PC-9 (cell line): ENCODE results near the gene FANCG.

Experiments
- CTCF ChIP-seq: fragments of 200-600 bp; sonication (generic); conservative IDR thresholded peaks from 2 replicates; pipeline ENCODE4 v1.6.1; 2017; ENCODE audit warnings: mixed run types, antibody characterized with exemption, mild to moderate bottlenecking, moderate library complexity
- EZH2 ChIP-seq: fragments of 200-600 bp; sonication (generic); IDR thresholded peaks from 2 replicates; pipeline ENCODE4 v1.8.0; 2017; ENCODE audit warnings: antibody characterized with exemption, low read depth

DNA sequence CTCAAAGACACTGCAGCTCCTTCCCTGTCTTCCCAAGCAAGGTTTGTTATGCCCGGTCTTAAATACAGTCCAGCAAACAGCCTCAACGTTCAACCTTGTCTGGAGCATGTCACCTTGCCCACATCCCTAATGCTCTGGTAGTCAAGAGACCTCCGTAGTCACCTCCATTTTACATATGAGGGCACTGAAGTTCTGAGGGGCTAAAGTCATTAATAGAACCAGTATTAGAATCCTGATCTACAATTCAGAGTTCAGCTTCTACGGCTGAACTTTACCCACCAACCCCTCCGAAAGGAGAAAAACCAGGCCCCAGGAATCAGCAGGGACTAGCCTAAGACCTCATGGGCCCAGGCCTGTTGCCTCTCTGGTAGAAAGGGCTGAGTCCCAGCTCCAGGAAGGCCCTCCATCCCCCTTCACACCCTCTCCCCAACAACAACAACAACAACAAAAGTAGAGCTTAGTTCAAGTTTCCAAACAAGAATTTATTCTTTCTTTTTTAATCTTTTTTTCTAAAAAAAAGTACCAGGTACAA lies 24.0 kb upstream of the FANCG start:
- TF ChIP-seq CTCF (no peak), EZH2 (no peak)
